Nephron progenitor cell (in vitro differentiated cells): ENCODE data around the gene PHF11.

Source experiments
- DNase-seq: peaks from one replicate; pipeline ENCODE4 v3.0.0; 2021
- H3K27ac Mint-ChIP-seq: 2 replicates; pipeline ENCODE4 v1.8.0; 2021; ENCODE audit warnings: mild to moderate bottlenecking, moderate library complexity, mixed read lengths
- H3K27me3 Mint-ChIP-seq: 2 replicates; pipeline ENCODE4 v1.8.0; 2021; ENCODE audit warnings: mild to moderate bottlenecking, low read depth, mixed read lengths; ENCODE audit not compliant: poor library complexity
- H3K36me3 Mint-ChIP-seq: 2 replicates; pipeline ENCODE4 v1.8.0; 2021; ENCODE audit warnings: low read depth, mixed read lengths
- H3K4me1 Mint-ChIP-seq: 2 replicates; pipeline ENCODE4 v1.8.0; 2021; ENCODE audit warnings: mixed read lengths
- H3K4me3 Mint-ChIP-seq: 2 replicates; pipeline ENCODE4 v1.8.0; 2021; ENCODE audit warnings: mild to moderate bottlenecking, moderate library complexity, mixed read lengths
- H3K9me3 Mint-ChIP-seq: 2 replicates; pipeline ENCODE4 v1.8.0; 2021; ENCODE audit warnings: mild to moderate bottlenecking, moderate library complexity, mixed read lengths
- TF ChIP-seq, protein P1 (sequence below): fragments of 200-600 bp; sonication (generic); IDR thresholded peaks from 2 replicates; pipeline ENCODE4 v1.5.0; 2021; ENCODE audit warnings: antibody characterized with exemption

PHF11 gene

DNA sequence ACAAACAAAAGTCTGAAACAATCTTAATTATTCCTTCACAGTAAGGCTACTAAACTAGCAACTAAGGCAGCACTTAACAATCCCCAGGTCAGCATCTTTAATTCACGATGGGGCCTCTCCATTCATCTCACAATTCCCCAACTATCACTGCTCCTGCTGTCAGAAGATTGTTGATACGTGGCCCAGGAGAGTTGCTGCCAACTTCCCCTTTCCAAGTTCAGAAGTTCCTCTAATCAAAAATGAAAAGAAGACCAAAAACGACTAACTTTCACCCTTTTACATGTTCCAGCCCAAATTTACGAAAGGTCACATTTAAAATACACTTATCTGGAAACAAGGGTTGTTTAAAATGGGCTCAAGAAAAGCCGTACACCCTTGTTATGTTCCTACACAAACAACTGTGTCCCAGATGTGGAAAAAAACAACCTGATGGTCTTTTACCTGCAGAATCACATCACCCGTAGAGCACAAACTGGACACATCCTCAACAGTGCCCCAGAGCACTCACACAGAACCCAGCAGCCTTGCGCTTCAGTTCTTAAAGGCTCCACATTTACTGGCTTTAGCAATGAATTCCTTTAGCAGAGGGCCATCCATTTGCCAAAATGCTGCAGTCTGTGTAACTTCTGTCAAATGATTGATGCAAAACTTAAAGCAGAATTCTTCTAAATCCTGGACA is 38.0 kb downstream of the PHF11 start:
- H3K27ac Mint-ChIP-seq: peak overlapping the region; percentile 66
- DNase-seq: no peak
- no peak overlapping the region for H3K4me3 Mint-ChIP-seq
- H3K36me3 Mint-ChIP-seq: peaks cover 79% of the 10 kb centered on the region
- TF ChIP-seq, protein P1, sequence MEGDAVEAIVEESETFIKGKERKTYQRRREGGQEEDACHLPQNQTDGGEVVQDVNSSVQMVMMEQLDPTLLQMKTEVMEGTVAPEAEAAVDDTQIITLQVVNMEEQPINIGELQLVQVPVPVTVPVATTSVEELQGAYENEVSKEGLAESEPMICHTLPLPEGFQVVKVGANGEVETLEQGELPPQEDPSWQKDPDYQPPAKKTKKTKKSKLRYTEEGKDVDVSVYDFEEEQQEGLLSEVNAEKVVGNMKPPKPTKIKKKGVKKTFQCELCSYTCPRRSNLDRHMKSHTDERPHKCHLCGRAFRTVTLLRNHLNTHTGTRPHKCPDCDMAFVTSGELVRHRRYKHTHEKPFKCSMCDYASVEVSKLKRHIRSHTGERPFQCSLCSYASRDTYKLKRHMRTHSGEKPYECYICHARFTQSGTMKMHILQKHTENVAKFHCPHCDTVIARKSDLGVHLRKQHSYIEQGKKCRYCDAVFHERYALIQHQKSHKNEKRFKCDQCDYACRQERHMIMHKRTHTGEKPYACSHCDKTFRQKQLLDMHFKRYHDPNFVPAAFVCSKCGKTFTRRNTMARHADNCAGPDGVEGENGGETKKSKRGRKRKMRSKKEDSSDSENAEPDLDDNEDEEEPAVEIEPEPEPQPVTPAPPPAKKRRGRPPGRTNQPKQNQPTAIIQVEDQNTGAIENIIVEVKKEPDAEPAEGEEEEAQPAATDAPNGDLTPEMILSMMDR: no peak
- peaks cover 49% of the 10 kb centered on the region for H3K4me1 Mint-ChIP-seq
- no peaks in the 10 kb centered on the region for H3K27me3 Mint-ChIP-seq
- H3K9me3 Mint-ChIP-seq: no peaks in the 10 kb centered on the region

DNA sequence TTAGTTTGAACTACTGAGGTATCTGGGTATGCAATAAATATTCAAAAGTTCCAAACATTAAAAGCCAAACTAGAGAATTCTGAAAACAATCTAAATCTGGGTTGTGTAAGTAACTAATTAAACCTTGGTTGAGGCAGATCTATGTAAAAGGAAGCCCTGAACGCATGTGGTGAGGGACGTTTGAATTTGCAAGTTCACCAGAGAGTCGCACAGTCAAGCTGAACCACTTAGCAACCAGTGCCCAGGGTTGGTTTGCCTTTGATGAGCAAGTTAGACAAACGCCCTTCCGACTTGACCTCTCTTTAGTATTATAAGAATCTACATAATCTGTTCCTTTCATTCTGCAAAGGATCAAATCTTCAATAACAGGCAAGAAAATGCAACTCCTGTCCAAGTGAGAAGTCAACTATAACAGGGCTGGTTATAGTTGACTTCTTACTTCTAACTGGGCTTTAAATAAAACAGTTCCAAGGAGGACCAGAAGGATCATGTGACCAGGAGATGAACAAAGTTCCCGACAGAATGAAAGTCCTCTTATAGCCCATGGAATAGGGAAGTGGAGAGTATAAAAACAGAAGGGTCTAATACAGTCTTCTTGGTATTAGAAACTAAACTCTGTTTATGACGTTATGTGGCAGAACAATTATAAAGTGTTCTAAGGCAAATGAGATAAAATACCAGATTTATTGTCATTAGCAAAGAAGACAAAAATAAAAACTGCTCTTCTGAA is 40.6 kb downstream of the PHF11 start:
- Mint-ChIP-seq H3K27ac (peak overlapping the region; percentile 72), H3K27me3 (no peaks in the 10 kb centered on the region), H3K9me3 (no peaks in the 10 kb centered on the region), H3K4me3 (no peak overlapping the region), H3K4me1 (peaks cover 54% of the 10 kb centered on the region), H3K36me3 (peaks cover 81% of the 10 kb centered on the region)
- TF ChIP-seq, protein P1: no peak
- DNase-seq: no peak

DNA sequence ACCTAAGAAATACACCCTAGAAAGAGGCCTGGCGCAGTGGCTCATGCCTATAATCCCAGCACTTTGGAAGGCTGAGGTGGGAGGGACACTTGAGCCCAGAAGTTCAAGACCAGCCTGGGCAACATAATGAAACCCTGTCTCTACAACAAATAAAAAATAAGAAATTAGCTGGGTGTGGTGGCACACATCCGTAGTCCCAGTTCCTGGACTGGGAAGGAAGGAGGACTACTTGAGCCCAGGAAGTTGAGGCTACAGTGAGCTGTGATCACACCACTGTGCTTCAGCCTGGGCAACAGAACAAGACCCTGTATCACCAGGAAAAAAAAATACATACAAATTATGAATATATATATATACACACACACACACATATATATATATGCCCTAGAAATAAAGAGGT is 42.7 kb downstream of the PHF11 start:
- DNase-seq: no peak
- no peaks in the 10 kb centered on the region for H3K9me3 Mint-ChIP-seq
- peaks cover 33% of the 10 kb centered on the region for H3K4me1 Mint-ChIP-seq
- H3K4me3 Mint-ChIP-seq: no peak overlapping the region
- TF ChIP-seq, protein P1: no peak
- no peak overlapping the region for H3K27ac Mint-ChIP-seq
- peaks cover 78% of the 10 kb centered on the region for H3K36me3 Mint-ChIP-seq
- H3K27me3 Mint-ChIP-seq: no peaks in the 10 kb centered on the region

DNA sequence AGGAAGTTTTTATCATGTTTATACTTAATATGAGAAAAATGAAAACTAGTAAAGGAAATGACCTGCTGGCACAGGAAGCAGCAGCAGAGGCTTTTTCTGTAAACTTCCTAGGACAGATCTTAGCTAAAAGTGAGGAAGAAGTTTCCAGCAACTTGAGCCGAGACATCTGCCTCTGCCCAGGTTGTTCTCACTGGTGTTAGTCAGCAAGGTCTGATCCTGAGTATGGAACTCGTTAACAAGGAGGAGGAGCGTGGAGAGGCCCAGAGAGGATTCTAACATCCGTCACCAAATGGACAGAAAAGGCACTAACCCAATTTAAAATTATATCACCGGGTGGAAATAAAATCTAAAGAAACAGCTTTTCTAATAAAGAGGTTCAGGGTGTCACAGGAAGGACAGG is 43.6 kb downstream of the PHF11 start:
- Mint-ChIP-seq H3K36me3 (peaks cover 69% of the 10 kb centered on the region), H3K27me3 (no peaks in the 10 kb centered on the region), H3K27ac (peak overlapping the region; percentile 84), H3K4me1 (peaks cover 24% of the 10 kb centered on the region), H3K9me3 (no peaks in the 10 kb centered on the region), H3K4me3 (no peak overlapping the region)
- no peak for DNase-seq
- TF ChIP-seq, protein P1: no peak

DNA sequence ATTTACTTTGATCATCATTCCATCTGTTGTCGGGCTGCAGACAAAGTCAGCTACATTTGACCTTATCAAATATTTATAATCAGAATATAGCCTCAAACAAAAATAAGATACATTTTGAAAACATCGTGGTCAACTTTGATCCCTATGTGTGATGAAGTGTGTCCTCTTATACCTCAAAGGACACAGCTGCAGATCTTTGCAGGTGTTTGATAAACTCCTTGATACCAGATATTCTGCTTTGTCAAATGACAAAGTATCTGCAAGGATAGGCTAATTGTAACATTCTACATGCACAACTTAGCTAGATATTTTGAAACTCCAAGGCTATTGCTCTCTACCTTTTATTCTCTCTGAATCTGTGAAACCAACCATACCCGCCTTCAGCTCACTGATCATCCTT is 44.0 kb downstream of the PHF11 start:
- H3K27ac Mint-ChIP-seq: peak overlapping the region; percentile 95
- no peak overlapping the region for H3K4me3 Mint-ChIP-seq
- TF ChIP-seq, protein P1: no peak
- DNase-seq: no peak
- no peaks in the 10 kb centered on the region for H3K9me3 Mint-ChIP-seq
- peaks cover 68% of the 10 kb centered on the region for H3K36me3 Mint-ChIP-seq
- peaks cover 22% of the 10 kb centered on the region for H3K4me1 Mint-ChIP-seq
- H3K27me3 Mint-ChIP-seq: no peaks in the 10 kb centered on the region
